ENCODE data around the gene DSCAML1.

The DSCAML1 gene

DNA sequence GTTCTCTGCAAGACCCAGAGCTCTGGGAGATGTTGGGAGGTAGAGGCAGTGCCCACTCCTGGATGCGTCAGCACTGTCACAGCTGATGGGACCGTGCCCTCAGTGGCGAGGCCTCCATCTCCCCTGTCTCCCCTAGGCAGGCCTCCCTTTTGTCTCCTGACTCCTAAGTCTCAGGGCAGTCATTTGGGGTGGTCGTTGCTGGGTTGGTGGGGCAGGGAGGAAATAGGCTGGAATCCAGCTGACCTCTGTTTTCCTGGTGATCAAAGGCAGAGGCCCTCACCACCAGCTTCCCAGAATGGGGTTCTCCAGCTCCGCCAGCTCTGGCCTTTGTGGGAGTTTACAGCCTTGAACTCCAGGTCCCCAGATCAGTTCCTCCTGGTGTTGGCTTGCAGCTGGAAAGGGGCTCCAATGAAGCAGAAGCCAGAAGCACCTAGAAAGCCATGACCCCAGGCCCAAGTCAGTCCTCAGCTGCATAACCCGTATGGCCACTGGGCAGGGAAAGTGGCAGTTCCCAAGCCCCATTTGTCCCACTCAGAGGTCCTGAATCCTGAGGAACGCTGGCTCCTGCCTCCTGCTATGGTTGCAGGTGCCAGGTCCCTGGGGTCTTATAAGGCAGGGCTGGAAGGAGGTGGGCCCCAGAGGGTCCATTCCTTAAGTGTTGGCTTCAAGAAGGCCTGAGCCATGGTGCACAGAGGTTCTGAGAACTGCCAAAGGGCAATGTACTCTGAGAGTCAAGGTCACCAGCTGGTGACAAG is 34.8 kb upstream of the DSCAML1 start:
- DNase-seq: no peak

DNA sequence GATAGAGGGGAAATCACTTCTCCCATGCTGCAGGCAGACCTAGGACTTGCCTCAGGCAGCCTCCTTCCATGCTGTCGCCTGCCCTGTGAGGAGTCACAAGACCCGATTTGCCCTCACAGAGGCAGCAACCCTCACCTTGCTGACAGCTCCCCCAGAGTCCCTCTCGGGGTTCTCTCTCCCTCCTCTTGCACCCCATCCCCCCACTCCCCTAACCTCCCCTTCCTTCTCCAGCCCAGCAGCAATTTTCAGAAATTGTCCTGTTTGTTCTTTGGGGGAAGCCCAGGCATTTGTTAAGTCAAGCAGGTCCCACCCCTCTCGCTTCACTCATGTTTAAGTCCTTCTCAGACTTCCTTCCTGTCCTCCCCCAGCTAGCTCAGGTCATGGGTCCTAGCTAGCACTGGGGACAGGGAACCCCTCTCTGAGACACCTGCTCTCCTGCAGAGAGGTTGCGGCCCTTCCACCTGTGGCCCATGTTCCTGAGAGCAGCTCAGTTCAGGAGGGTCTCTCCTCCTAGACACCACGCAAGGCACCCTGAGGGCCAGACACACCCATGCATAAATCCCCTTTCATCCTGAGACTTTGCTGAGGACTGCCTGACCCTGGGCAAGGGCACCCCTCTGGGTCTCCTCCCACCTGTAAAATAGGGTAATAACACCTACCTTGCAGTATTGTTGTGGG is 33.8 kb upstream of the DSCAML1 start:
- DNase-seq: no peak

DNA sequence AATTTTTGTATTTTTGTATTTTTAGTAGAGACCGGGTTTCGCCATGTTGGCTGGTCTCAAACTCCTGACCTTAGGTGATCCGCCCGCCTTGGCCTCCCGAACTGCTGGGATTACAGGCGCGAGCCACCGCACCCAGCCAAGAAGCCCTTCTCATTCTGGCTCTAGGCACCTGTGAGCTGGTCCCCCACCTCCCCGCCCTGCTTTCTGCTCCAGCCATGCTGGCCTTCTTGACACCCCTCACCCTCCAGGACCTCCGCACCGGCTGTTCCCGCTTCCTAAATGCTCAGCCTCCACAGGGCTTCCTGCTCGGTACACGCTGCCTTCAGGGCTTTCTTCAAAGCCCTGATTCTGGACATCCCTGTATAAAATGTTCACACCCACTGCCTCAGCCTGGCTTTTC is 33.1 kb upstream of the DSCAML1 start:
- no peak for DNase-seq

DNA sequence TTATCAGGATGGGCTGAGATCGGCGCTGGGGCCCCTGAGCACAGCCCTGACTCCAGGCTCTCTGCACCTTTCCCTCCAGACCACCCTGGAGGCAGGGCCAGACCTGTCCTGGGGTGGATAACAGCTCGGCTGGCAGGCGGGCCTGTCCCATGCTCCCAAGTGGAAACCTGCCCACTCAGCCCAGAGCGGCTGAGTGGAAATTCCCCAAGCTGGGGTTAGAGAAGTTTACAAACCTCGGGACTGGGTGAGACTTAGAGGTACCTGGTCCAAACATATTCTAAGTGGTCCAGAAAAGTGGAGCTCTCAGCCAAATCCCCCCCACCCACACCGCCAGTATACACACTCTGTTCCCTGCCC is 32.3 kb upstream of the DSCAML1 start:
- no peak for DNase-seq

DNA sequence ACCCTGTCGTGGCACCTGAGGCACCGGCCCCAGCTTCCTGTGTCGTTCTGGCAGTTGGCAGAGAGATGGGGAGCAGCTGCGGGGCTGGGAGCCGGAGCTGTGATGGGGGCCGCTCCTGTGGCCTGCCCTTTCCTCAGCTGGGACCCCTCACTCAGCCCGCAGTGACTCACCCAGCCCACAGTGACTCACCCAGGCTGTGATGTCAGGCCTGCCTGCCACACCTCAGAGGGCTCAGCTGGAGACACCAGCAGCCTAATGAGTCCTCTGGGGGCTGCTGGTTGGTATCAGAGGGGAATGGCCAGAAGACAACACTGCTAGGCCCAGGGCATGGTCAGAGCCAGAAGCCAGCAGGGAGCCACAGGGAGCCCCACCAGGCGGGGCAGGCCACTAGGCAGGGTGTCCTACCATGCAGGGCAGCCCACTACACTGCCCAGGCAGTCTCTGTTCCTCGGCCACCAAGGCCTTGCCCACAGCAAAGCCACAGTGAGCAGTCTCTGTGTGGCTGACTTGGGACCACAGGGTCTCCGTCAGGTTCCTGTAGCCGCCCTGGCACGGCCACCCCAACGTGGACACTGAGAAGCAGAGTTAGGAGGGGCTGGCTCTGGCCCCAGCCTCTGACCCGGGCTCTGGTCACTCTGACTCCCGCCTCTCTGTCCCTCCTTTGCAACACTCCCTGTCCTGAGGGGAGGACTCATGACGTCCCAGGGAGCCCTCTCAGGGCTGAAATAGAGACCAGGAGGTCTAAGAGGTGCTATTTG is 31.8 kb upstream of the DSCAML1 start:
- no peak for DNase-seq

DNA sequence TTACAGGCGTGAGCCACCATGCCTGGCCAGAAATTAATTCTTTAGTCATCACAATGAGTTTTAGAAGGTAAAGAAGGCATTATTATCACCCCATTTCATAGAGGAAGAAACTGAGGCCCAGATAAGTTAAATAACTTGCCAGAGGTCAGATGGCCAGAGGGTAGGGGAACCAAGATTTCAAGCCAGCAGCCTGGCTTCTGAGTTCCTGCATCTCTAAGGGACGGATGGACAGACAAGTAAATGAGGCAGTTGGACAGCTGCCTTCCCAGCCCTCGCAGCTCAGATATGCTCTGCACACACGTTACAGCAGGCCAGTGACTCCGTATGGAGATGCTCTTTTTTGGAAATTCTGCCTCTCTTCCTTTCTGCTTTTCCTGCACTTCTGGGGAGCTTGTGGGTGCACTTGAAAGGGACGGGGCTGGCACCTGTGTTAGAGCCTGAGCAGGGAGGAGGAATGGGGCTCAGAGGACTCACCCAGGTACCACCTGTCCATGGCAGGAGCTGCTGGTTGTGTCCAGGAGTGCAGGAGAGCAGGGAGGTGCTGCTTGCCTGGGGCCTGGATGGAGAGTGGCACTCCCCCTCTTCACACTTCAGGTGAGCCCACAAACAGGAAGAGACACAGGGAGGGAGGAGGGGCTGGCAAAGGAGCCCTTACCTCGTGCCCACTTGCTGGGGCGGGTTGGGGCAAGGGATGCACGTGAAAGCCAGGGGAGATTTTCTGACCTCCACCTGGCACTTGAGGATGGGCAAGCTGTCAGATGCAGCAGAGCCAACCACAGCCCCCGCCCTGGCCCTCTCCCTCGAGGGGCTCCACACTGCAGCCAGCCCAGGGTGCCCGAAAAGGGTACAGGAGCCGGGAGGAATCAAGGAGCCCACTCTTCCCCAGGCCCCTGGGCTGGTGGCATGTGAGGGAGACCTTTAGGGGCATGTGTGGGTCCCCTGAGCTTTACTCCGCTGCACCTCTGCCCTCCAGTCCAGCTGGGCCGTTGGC is 30.8 kb upstream of the DSCAML1 start:
- DNase-seq: no peak

DNA sequence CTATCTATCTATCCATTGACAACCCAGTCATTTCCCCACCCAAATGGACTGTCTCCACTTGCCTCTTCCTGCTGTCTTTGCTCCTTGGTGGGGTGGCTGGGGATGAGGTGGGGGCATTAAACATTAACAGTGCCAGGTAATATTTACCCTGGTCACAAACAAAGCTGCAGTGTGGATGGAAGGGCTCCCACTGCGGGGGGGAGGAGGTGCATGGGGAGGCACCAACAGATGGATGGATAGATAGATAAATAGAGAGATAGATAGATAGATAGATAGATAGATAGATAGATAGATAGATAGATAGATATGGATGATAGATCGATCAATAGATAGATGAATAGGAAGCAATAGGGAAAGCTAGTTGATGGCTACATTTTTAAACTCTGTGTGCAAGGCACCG is 29.8 kb upstream of the DSCAML1 start:
- no peak for DNase-seq

DNA sequence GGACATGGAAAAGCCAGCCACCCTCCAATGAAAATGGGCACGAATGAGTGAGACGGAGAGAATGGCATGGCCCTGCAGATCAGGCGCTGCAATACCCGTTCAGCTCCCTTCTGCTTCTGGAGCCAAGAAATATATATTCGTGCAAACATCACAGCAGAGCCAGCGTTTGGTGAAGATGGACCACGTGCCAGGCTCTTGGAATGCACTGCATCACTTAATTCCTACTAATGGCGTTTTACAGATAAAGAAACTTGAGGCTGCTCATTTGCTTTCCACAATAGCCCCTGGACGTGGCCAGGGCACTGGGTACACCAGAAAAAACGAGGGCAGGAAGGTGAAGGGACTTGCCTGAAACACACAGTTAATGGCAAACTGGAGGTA is 29.2 kb upstream of the DSCAML1 start:
- no peak for DNase-seq

DNA sequence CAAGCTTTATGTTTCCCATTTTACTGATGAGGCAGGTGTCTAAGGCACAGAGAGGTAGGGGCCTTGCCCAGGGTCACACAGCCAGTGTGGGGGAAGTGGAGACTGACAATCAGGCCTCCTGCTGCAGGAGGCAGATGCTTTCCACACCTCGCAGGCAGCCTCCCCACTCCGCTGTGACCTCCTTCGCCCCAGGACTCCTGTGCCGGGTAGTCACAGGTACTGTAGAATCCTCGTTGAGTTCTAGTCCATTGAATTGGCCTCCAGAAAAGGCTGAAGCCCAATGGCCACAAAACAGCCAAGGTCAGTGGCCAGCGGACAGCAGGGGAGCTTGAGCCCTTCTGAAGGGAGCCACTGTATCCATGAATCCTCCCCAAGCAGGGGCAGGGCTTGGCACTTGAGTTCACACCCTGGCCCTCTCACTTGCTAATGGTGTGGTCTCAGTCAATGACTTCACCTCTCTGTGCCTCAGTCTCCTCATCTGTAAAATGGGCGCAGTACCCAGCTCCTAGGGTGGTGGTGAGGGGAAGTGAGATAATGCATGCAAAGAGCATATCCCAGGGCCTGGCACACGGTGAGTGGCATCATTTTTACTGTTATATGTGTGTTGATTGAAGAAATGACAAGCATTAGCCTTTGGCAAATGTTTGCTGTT is 28.6 kb upstream of the DSCAML1 start:
- DNase-seq: no peak

DNA sequence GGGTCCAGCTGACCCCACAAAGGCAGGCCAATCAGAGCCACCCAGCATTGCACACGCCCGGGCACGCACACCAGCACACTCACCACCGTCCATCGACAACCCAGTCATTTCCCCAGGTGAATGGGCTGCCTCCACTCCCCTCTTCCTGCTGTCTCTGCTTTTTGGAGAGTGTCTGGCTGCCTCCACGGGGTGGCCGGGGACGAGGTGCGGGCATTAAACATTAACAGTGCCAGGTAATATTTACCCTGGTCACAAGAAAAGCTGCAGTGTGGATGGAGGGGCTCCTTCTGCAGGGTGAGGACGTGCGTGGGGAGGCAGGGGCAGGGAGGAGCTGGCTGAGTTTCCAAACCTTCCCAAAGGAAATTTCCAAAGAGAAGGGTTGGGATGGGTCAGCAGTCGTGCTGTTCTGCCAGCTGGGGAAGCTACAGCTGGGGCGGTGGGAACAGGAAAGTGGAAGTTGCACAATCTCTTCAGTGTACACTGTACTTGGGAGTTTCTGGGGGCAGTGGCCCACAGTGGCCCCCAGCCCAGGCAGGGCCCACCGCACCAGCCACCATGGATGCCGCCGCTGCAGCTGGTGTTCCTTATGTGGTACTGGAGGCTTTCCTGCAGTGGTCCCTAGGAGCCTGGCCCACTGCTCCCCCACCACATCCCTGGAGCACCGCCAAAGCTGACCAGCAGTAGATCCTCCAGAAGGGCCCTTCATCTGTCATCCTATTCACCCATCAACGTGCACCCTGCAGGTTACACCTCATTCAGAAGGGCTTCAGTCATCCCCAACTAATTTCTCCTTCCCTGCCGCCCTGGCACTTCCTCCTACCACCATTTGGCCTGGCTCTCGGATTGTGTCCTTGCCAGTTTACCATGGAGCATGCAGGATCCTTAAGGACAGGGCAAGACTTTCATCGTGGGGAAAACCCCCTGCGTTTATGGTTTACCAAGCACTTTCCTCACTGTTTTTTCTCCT is 27.8 kb upstream of the DSCAML1 start, which contains the start of gene FXYD2:
Gene FXYD2, minus strand, starts transcription at position 174 of the 967 bp plus-strand sequence. Its CDS starts 66 bp downstream, at position 108.
- DNase-seq: no peak

DNA sequence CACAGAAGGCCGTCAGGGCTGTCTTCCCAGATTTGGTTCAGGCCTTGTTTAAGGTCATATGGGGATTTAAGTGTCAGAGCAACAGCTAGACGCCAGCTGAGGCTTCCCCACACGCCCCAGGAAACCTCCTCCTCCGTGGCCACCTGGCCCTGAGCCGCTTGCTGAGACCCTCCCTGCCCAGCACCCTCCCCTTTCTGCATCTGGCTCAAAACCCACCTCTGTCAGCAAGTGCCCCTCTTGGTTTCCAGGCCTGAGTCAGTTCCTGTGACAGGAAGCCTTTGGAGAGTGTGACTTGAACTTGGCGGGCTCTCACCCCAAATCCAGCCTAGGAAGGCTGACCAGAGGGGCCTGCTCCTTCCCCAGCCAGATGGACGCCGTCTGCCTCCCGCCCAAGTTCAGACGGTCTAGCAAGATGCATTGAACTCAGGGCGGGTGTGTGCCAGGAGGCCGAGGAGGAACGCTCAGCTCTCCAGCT is 27.0 kb upstream of the DSCAML1 start:
- DNase-seq: no peak

DNA sequence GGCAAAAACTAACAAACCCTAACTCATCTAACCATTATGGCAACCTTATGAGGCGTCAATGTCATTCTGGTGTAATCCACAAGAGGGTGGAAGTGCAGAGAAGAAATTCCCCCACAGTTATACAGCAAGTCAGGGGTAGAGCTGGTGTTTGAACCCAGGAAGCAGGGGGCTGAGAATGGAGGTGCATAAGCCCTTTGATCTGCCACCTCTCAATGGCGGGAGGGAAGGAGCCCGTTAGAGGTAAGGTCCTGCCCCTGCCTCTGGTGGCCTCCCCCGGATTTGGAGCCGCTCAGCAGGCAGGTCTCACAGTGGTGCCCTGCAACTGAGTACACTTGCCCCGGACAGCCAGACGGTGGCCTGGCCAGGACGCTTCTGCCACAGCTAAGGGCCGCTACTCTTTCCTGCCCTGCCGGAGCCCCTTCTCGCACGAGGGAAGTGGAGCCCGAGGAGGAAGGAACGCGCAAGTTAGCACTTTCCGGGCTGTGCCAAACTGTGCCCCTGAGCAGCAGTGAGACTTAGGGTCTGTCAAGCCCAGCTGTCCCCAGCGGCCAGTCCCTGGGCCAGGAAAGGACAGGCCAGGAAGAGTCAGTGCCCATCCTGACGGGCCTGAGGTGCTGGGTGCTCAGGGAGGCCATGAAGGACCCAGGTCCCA is 26.4 kb upstream of the DSCAML1 start:
- no peak for DNase-seq

DNA sequence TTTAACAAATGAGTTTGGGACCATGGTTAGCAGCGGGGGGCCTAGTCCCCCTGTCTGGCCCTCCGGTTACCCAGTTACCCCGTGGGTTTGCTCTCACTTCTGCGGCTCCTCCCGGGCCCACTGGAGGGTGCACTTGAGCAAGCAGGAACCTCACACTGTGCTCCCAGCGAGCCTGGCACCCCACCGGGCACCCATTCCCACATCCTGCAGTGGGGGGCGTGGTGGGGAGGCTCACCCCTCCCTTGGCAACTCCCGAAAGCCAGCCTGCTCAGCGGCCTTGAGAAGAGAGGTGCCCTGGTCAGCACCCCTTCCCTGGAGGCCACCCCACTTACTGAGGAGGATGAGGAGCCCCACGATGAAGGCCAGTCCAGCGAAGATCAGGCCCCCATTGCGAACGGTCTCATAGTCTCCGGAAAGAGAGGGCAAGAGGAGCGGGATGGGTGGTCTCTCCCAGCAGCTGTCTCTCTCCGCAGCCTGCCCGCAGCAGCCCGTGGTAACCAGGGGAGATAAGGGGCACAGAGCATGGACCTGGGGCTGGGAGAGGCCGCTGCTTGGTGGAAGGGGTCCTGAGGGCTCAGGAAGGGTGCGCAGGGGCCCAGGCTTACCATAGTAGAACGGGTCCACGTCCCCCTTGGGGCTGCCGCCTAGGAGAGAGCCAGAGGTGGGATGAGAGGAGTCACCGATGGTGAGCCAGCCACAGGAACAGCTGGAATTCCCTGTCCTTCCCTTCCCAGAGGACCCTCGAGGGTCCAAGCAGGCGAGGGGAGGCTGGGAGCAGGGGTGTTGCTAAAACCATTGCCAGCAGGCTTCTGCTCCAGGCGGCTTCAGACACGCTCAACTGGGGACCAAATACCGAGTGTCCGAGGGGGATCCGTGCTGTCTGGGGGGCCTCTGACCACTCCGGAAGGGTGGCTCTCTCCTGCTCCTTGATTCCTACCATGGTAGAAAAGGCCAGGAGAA is 25.3 kb upstream of the DSCAML1 start:
- no peak for DNase-seq

DNA sequence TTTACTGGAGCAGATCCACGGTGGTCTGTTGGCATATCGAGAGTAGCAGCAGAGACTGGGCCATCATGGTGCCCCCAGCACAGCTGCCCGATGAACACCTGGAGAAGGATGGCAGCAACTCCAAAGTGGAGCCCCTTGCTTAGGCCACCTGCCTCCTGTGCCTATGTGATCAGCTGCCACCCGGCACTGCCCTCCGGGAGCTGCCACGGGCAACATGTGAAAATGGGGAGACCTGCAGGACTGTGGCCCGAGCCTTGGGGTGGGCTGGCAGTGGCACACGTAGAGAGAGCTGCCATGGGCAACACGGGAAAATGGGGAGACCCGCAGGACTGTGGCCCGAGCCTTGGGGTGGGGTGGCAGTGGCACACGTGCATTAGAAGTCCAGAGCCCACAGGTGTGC is 24.4 kb upstream of the DSCAML1 start:
- DNase-seq: no peak

DNA sequence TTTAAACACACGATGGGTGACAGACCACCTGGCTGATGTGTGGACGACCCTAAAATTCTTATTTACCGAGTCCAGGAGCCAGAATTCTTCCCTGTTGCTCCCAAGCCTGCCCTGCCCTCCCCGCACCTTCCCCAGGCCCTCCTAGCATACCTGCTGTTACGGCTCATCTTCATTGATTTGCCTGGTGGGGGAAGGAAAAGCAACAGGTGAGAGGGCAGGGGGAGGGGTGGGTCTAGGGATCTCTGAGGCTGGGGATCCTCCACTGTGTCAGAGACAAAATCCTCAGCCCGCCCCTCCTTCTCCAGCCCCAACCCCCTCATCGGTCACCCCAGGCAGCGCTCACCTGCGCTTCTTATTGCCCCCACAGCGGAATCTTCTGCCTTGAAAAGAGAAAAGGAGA is 23.5 kb upstream of the DSCAML1 start:
- no peak for DNase-seq

DNA sequence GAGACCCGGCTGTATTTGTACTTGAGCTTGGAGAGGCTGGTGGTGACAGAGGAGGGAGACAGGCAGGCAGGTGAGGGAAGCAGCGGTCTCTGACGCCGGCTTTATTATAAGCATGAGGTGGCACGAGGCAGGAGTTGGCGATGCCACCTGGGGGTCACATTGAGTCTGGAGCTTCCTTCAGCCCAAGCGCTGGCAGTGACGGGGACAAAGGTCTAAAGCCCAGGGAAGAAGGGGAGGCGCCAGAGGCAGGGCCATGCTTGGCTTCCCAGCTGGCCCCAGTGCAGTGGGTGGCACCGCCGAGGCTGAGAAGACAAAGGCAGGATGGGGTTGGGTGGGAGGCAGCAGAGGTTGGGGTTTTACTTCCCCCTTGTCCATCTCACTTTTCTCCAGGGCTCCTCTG is 23.1 kb upstream of the DSCAML1 start:
- no peak for DNase-seq

DNA sequence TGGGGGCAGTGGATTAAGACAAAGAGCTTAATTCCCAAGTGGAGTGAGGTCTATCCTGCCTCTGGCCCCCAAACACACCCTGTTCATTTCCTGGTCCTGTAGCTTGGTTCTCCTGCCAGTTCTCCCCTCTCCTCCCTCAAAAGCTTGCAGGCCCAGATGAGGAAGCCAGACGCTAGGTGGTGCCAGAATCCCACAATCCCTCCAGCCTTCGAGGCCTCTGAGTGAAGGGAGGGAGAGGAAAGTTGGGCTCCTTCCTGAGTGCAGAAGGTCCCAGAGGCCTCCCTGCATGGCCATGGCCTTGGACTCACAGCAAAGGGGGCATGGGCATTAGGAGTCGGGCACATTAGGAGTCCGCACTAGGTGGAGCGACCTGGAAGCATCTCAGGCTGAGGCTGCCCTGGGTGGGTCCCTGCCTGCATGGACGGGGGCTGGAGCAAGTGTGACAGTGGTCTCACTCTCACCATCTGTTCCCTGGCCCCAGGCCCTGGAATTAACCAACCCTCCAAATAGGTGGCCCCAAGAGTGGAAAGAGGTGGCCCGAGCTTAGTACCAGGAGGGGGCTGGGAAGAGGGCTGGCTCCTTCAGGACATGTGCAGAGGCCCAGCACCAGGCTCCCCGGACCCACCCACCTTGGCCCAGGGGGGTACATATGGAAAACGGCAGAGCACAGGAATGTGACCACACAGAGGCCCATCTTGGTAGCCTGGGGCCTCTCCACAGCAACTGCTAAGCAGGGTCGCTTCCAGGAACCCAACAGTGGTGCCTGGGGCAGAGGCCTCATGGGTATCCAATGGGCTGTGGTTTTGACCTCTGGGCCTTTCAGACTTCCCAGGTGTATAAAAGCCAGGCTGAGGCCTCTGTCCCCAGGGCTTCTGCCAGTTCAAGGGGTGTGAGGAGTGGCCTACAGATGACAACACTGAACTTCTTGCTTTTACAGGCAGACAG is 22.4 kb upstream of the DSCAML1 start:
- peak; percentile 49 for DNase-seq
